HepG2 (cell line): ENCODE results near the gene UXS1. TPM values are rescaled to one million over a fixed set of nuclear protein-coding genes. Genes with fewer than 3 reads are reported as not detected.

Experiments used
- ARHGAP35 ChIP-seq: sonication (generic); formaldehyde crosslinking; IDR thresholded peaks from 2 replicates; pipeline ENCODE4 v1.9.0; 2022; ENCODE audit warnings: mild to moderate bottlenecking, inconsistent platforms, moderate library complexity, missing genetic modification reagents, borderline replicate concordance
- ATM ChIP-seq: fragments of 450-650 bp; IDR thresholded peaks from 2 replicates; pipeline ENCODE4 v1.7.1; 2017; ENCODE audit warnings: mild to moderate bottlenecking, borderline replicate concordance
- E2F5 ChIP-seq: sonication (generic); formaldehyde crosslinking; conservative IDR thresholded peaks from 2 replicates; pipeline ENCODE4 v1.4.0; 2020; ENCODE audit warnings: missing genetic modification reagents
- KAT2B ChIP-seq: fragments of 150-350 bp; IDR thresholded peaks from 2 replicates; pipeline ENCODE4 v1.6.1; 2014; ENCODE audit warnings: low read depth, low read length, borderline replicate concordance
- KIAA2018 ChIP-seq: sonication (generic); formaldehyde crosslinking; IDR thresholded peaks from 2 replicates; pipeline ENCODE4 v1.5.0; 2020; ENCODE audit warnings: mild to moderate bottlenecking, missing genetic modification reagents, borderline replicate concordance
- RERE ChIP-seq: IDR thresholded peaks from 2 replicates; pipeline ENCODE4 v1.6.1; 2016; ENCODE audit warnings: low read depth, missing genetic modification reagents, missing compliant biosample characterization
- TGIF2 ChIP-seq: IDR thresholded peaks from 2 replicates; pipeline ENCODE4 v1.6.1; 2016; ENCODE audit warnings: control low read depth, missing compliant biosample characterization
- USF2 ChIP-seq, 2 experiments: sonication (generic) in 1 of 2; formaldehyde crosslinking in 1 of 2; IDR thresholded peaks; 2 replicates each; pipeline versions ENCODE4 v1.5.1 to v1.6.1; 2011 to 2020; ENCODE audit warnings: borderline replicate concordance in 1 of 2, low read depth in 1 of 2, low read length in 1 of 2, mild to moderate bottlenecking in 1 of 2, missing genetic modification reagents in 1 of 2, moderate library complexity in 1 of 2
- ZNF607 ChIP-seq: sonication (generic); formaldehyde crosslinking; IDR thresholded peaks from 2 replicates; pipeline ENCODE4 v1.5.1; 2020; ENCODE audit warnings: missing genetic modification reagents, mild to moderate bottlenecking, borderline replicate concordance
- ZNF737 ChIP-seq: sonication (generic); formaldehyde crosslinking; IDR thresholded peaks from 2 replicates; pipeline ENCODE4 v1.5.0; 2020; ENCODE audit warnings: missing genetic modification reagents, mild to moderate bottlenecking, borderline replicate concordance
- polyA plus RNA-seq, 8 experiments: library from polyadenylated mRNA; depleted of rRNA in 3 of 8; stranded (reverse) in 7 of 8; unstranded in 1 of 8; fragments of >200 nt; fragmentation: Illumina TruSeq in 4 of 8; extraction: Trizol in 4 of 8; gene quantifications; 2 replicates each; pipeline versions ENCODE4 v1.2.1 to v1.2.3, GENCODE V29; 2011 to 2016; ENCODE audit warnings: low read depth in 4 of 8, missing spikeins in 1 of 8, mixed read lengths in 1 of 8; ENCODE audit not compliant: insufficient read depth in 1 of 8
- total RNA-seq, 5 experiments: library from RNA; depleted of rRNA; stranded (reverse); fragments of >200 nt; fragmentation: Illumina TruSeq; extraction: Trizol; gene quantifications; 2 replicates each; pipeline ENCODE4 v1.2.3, GENCODE V29; 2016; ENCODE audit warnings: low read depth in 1 of 5

Gene UXS1
- total and polyA plus RNA-seq, 2 of the 13 experiments (the other 11 are each of a cell fraction or from before 2014, with no cell fraction given) = 53.3 to 110 TPM

GRCh38 chr2:106138543-106139237, 55.4 kb downstream of the UXS1 start (continued):
- TF ChIP-seq E2F5 (CRISPR knock-in tag) (no peak), USF2 (IDR thresholded peaks at IDR 0.05; ENCODE audit: low read depth, low read length) (no peak), USF2 (CRISPR knock-in tag; IDR thresholded peaks at IDR 0.05; ENCODE audit: borderline replicate concordance) (no peak), KAT2B (no peak), KIAA2018 (CRISPR knock-in tag) (no peak), ZNF737 (CRISPR knock-in tag) (no peak), RERE (CRISPR knock-in tag) (no peak), ATM (no peak), ZNF607 (0 out of 2 replicates have a peak, but pooled peaks have one; percentile 39), ARHGAP35 (no peak), TGIF2 (no peak)
